Kidney (tissue), 14 donors: ENCODE results near the gene XPO6. TPM values are rescaled to one million over a fixed set of nuclear protein-coding genes. Genes with fewer than 3 reads are reported as not detected.
"Not testable (repeated sequence)": the region's sequence is repeated elsewhere in the genome, so short reads cannot be mapped to it uniquely, and the experiment has no call there.

Experiments
- DNase-seq, 5 donors: peaks; one replicate each; pipeline ENCODE4 v3.0.0-alpha.2; 2013 to 2020
- FAIRE-seq: peaks from 2 replicates; lab custom pipeline; 2012; peaks lifted over from hg19 to GRCh38; lab: Jason Lieb, UNC
- H3K27ac ChIP-seq, 2 donors: one replicate each; pipeline ENCODE4 v1.7.0; 2013; ENCODE audit warnings: low read depth in 2 of 2, low read length in 2 of 2, inconsistent platforms in 1 of 2
- H3K27me3 ChIP-seq: one replicate; pipeline ENCODE4 v1.7.1; 2013; ENCODE audit warnings: low read length, inconsistent platforms; ENCODE audit not compliant: control insufficient read depth, insufficient read depth
- H3K36me3 ChIP-seq, 3 donors: one replicate each; pipeline versions ENCODE4 v1.7.0 to v1.7.1; 2013; ENCODE audit warnings: low read length in 3 of 3, control low read depth in 1 of 3, inconsistent platforms in 1 of 3; ENCODE audit not compliant: insufficient read depth in 3 of 3, control insufficient read depth in 2 of 3
- H3K4me1 ChIP-seq, 3 donors: one replicate each; pipeline versions ENCODE4 v1.7.0 to v1.7.1; 2013; ENCODE audit warnings: low read length in 3 of 3, inconsistent platforms in 1 of 3, low read depth in 1 of 3; ENCODE audit not compliant: control insufficient read depth in 2 of 3, insufficient read depth in 2 of 3
- H3K4me3 ChIP-seq, 3 donors: one replicate each; pipeline versions ENCODE4 v1.7.0 to v1.8.1; 2013; ENCODE audit warnings: low read length in 3 of 3, control low read depth in 1 of 3, inconsistent platforms in 1 of 3
- H3K9ac ChIP-seq, 3 donors: one replicate each; pipeline versions ENCODE4 v1.7.0 to v1.7.1; 2013; ENCODE audit warnings: low read length in 3 of 3, control low read depth in 1 of 3, inconsistent platforms in 1 of 3
- H3K9me3 ChIP-seq, 3 donors: one replicate each; pipeline versions ENCODE4 v1.7.0 to v1.7.1; 2013; ENCODE audit warnings: low read length in 3 of 3, control low read depth in 1 of 3, inconsistent platforms in 1 of 3; ENCODE audit not compliant: control insufficient read depth in 2 of 3, insufficient read depth in 1 of 3
- CTCF ChIP-seq: IDR thresholded peaks from 3 replicates; pipeline ENCODE4 v1.5.1; 2012; ENCODE audit warnings: mild to moderate bottlenecking, moderate library complexity, borderline replicate concordance; ENCODE audit not compliant: insufficient read depth; ENCODE audit errors: extremely low read depth
- intact Hi-C: fragments of 100-400 bp; cut with DNase I; formaldehyde crosslinking; loops from one replicate; pipeline ENCODE4 v1.11.1; 2022
- polyA plus RNA-seq: library from polyadenylated mRNA; stranded (reverse); fragments of 350-450 nt; fragmentation: Illumina TruSeq; extraction: RNeasy Lipid Tissue Mini Kit (QIAGEN cat#74804); gene quantifications from one replicate; pipeline ENCODE4 v1.2.3, GENCODE V29; 2014; ENCODE audit warnings: low read depth, low replicate concordance; ENCODE audit not compliant: insufficient read depth
- total RNA-seq: library from RNA; stranded (reverse); fragmentation: NEBNext Ultra II Directional; extraction: Animal tissue kit (Norgen Biotek cat#: 25700); gene quantifications from one replicate; pipeline ENCODE4 v1.2.1, GENCODE V29; 2021
- donor health status: control.
- donor health status: control.
- donor health status: control.
- donor health status: control.
- donor health status: control.
- donor health status: DM: yes; HTN: yes; CAD: no.
- donor health status: Normal renal cell carcinoma (clear cell type).

Gene XPO6
- total and polyA plus RNA-seq, 2 donors from 2014 or later: 57.2 to 98.8 TPM

GRCh38 chr16:28254158-28254557 is 42.4 kb upstream of the XPO6 start:
- DNase-seq (no peak), FAIRE-seq (no peak)
- TF ChIP-seq CTCF: no peak
- Histone ChIP-seq H3K9ac (no peak overlapping the region), H3K4me1 (no peaks in the 10 kb centered on the region), H3K27ac (no peak overlapping the region), H3K4me3 (no peak overlapping the region), H3K27me3 (no peaks in the 10 kb centered on the region), H3K36me3 (no peaks in the 10 kb centered on the region), H3K9me3 (no peaks in the 10 kb centered on the region)
- intact Hi-C loops: no loop called here

- TF ChIP-seq CTCF: no peak
- no peak for FAIRE-seq
- no peaks in the 10 kb centered on the region for H3K4me1 ChIP-seq
Measured at GRCh38 chr16:28250999-28251398, 39.2 kb upstream of the XPO6 start.

GRCh38 chr16:28249483-28249882 is 37.7 kb upstream of the XPO6 start:
- FAIRE-seq, H3K27me3 ChIP-seq, H3K36me3 ChIP-seq, intact Hi-C loops, H3K4me1 ChIP-seq, H3K9me3 ChIP-seq, H3K9ac ChIP-seq, DNase-seq, H3K27ac ChIP-seq, H3K4me3 ChIP-seq: not testable (repeated sequence)

More at GRCh38 chr16:28250999-28251398, 39.2 kb upstream of the XPO6 start:
- H3K9me3 ChIP-seq: no peaks in the 10 kb centered on the region
- no peak overlapping the region for H3K9ac ChIP-seq
- H3K36me3 ChIP-seq: no peaks in the 10 kb centered on the region
- intact Hi-C loops: no loop called here
- H3K27me3 ChIP-seq: no peaks in the 10 kb centered on the region
- no peak overlapping the region for H3K4me3 ChIP-seq
- DNase-seq: no peak
- no peak overlapping the region for H3K27ac ChIP-seq

GRCh38 chr16:28241924-28242323 is 30.2 kb upstream of the XPO6 start:
- intact Hi-C loops: no loop called here
- H3K27me3 ChIP-seq: no peaks in the 10 kb centered on the region
- no peak for TF ChIP-seq CTCF

More at GRCh38 chr16:28241924-28242323, 30.2 kb upstream of the XPO6 start:
- no peak for DNase-seq
- H3K4me1 ChIP-seq: no peaks in the 10 kb centered on the region
- no peak overlapping the region for H3K27ac ChIP-seq
- FAIRE-seq: no peak
- no peak overlapping the region for H3K4me3 ChIP-seq
- no peaks in the 10 kb centered on the region for H3K36me3 ChIP-seq
- H3K9ac ChIP-seq: no peak overlapping the region
- H3K9me3 ChIP-seq: peaks cover 0 to 3% (median 0%) of the 10 kb centered on the region in 3 donors
